PC-9 (cell line): Measurements from ENCODE around the gene OR13C2. TPM values are rescaled to one million over a fixed set of nuclear protein-coding genes. Genes with fewer than 3 reads are reported as not detected.

Source experiments
- BruUV-seq: library from RNA; stranded (reverse); fragments of 400-500 nt; replicated peaks from 2 replicates; lab custom pipeline; 2021; lab: Mats Ljungman, UMichigan
- CTCF ChIA-PET: fragments of 300-600 bp; sonication (Branson Sonifier 250); formaldehyde crosslinking; loops from one replicate; lab custom pipeline; 2022; ENCODE audit warnings: antibody characterized with exemption; lab: Charles Lee
- POLR2A ChIA-PET: fragments of 300-600 bp; sonication (Branson Sonifier 250); formaldehyde crosslinking; loops from one replicate; lab custom pipeline; 2022; ENCODE audit warnings: antibody characterized with exemption; ENCODE audit not compliant: unreplicated experiment; lab: Charles Lee
- DNase-seq, 2 experiments: peaks; one replicate each; pipeline versions ENCODE4 v3.0.0 to v3.0.0-alpha.2; 2015 to 2022; ENCODE audit warnings: mixed read lengths in 1 of 2
- H2AFZ ChIP-seq: fragments of 200-600 bp; sonication (generic); 2 replicates; pipeline ENCODE4 v1.8.1; 2017; ENCODE audit warnings: antibody characterized with exemption
- H3F3A ChIP-seq: fragments of 200-600 bp; sonication (generic); 2 replicates; pipeline ENCODE4 v1.8.1; 2017; ENCODE audit warnings: antibody characterized with exemption, mild to moderate bottlenecking, low read depth; ENCODE audit not compliant: insufficient read depth
- H3K27ac ChIP-seq: fragments of 200-600 bp; sonication (generic); 2 replicates; pipeline ENCODE4 v1.6.1; 2016; ENCODE audit warnings: mixed run types
- H3K27me3 ChIP-seq: fragments of 200-600 bp; sonication (generic); 2 replicates; pipeline ENCODE4 v1.6.1; 2016; ENCODE audit warnings: low read depth, mixed run types; ENCODE audit not compliant: insufficient read depth
- H3K36me3 ChIP-seq: fragments of 200-600 bp; sonication (generic); 2 replicates; pipeline ENCODE4 v1.6.1; 2016; ENCODE audit warnings: low read depth, mixed run types
- H3K4me1 ChIP-seq: fragments of 200-600 bp; sonication (generic); replicated peaks from 2 replicates; pipeline ENCODE4 v1.6.1; 2016; ENCODE audit warnings: mixed run types; ENCODE audit not compliant: insufficient read depth
- H3K4me2 ChIP-seq: fragments of 200-600 bp; sonication (generic); 2 replicates; pipeline ENCODE4 v1.6.1; 2017; ENCODE audit warnings: mixed run types
- H3K4me3 ChIP-seq: fragments of 200-600 bp; sonication (generic); 2 replicates; pipeline ENCODE4 v1.6.1; 2016; ENCODE audit warnings: mixed run types
- H3K79me2 ChIP-seq: fragments of 200-600 bp; sonication (generic); 2 replicates; pipeline ENCODE4 v1.6.1; 2017; ENCODE audit warnings: low read depth, mixed run types
- H3K9me2 ChIP-seq: fragments of 200-600 bp; sonication (generic); 2 replicates; pipeline ENCODE4 v1.8.1; 2017; ENCODE audit warnings: mild to moderate bottlenecking; ENCODE audit not compliant: insufficient read depth
- H3K9me3 ChIP-seq: fragments of 200-600 bp; sonication (generic); 2 replicates; pipeline ENCODE4 v1.8.1; 2016; ENCODE audit warnings: low read depth; ENCODE audit not compliant: insufficient read depth
- H4K20me1 ChIP-seq: fragments of 200-600 bp; sonication (generic); 2 replicates; pipeline ENCODE4 v1.8.1; 2017; ENCODE audit not compliant: insufficient read depth
- EZH2 ChIP-seq: fragments of 200-600 bp; sonication (generic); IDR thresholded peaks from 2 replicates; pipeline ENCODE4 v1.8.0; 2017; ENCODE audit warnings: antibody characterized with exemption, low read depth
- intact Hi-C: fragments of 100-400 bp; cut with micrococcal nuclease; formaldehyde crosslinking; loops from one replicate; pipeline ENCODE4 v1.10.0; 2022; ENCODE audit not compliant: unreplicated experiment
- total RNA-seq: library from RNA; stranded (reverse); gene quantifications from 2 replicates; pipeline ENCODE4 v1.2.3, GENCODE V29; 2021
- TF ChIP-seq, protein P1 (sequence below): fragments of 200-600 bp; sonication (generic); conservative IDR thresholded peaks from 2 replicates; pipeline ENCODE4 v1.6.1; 2017; ENCODE audit warnings: mixed run types, antibody characterized with exemption, mild to moderate bottlenecking, moderate library complexity

Gene OR13C2
- total RNA-seq, 1 experiment from 2014 or later, result not detected

- H2AFZ ChIP-seq, result no peak overlapping the region
- ChIA-PET CTCF (no interaction called here), POLR2A (no interaction called here)
- no peaks in the 10 kb centered on the region for H4K20me1 ChIP-seq
- intact Hi-C loops, result no loop called here
- no peak overlapping the region for H3K4me2 ChIP-seq
- no peak overlapping the region for H3K27ac ChIP-seq
- no peaks in the 10 kb centered on the region for H3K4me1 ChIP-seq
- no peak for TF ChIP-seq EZH2
- TF ChIP-seq, protein P1, sequence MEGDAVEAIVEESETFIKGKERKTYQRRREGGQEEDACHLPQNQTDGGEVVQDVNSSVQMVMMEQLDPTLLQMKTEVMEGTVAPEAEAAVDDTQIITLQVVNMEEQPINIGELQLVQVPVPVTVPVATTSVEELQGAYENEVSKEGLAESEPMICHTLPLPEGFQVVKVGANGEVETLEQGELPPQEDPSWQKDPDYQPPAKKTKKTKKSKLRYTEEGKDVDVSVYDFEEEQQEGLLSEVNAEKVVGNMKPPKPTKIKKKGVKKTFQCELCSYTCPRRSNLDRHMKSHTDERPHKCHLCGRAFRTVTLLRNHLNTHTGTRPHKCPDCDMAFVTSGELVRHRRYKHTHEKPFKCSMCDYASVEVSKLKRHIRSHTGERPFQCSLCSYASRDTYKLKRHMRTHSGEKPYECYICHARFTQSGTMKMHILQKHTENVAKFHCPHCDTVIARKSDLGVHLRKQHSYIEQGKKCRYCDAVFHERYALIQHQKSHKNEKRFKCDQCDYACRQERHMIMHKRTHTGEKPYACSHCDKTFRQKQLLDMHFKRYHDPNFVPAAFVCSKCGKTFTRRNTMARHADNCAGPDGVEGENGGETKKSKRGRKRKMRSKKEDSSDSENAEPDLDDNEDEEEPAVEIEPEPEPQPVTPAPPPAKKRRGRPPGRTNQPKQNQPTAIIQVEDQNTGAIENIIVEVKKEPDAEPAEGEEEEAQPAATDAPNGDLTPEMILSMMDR, result no peak
- no peaks in the 10 kb centered on the region for H3K9me3 ChIP-seq
- no TSS peak for BruUV-seq
- no peaks in the 10 kb centered on the region for H3K27me3 ChIP-seq
- no peaks in the 10 kb centered on the region for H3K79me2 ChIP-seq
- no peak for DNase-seq
- no peaks in the 10 kb centered on the region for H3F3A ChIP-seq
- H3K36me3 ChIP-seq, result no peaks in the 10 kb centered on the region
- H3K9me2 ChIP-seq, result no peaks in the 10 kb centered on the region
- no peak overlapping the region for H3K4me3 ChIP-seq
These were observed 49.9 kb downstream of the OR13C2 start for GRCh38 chr9:104555521-104555920.

Other genes starting within 250 kb of the OR13C2 start
- not detected in 2 replicates for gene OR13F1, start 101.4 kb downstream of the OR13C2 start, total RNA-seq
- gene OR13C4, start 78.4 kb downstream of the OR13C2 start, total RNA-seq, result not detected in 2 replicates
- gene OR13C3, start 68.8 kb downstream of the OR13C2 start, total RNA-seq, result not detected in 2 replicates
- gene OR13C8, start 36.5 kb downstream of the OR13C2 start, total RNA-seq, result not detected in 2 replicates
- not detected in 2 replicates for gene OR13C5, start 6.2 kb downstream of the OR13C2 start, total RNA-seq
- not detected in 2 replicates for gene OR13C9, start 12.6 kb upstream of the OR13C2 start, total RNA-seq
- gene OR13D1, start 88.9 kb upstream of the OR13C2 start, total RNA-seq, result not detected in 2 replicates
- gene NIPSNAP3A, start 142.1 kb upstream of the OR13C2 start, total RNA-seq, result 19.8 and 21.4 TPM in 2 replicates
- gene NIPSNAP3B, start 158.5 kb upstream of the OR13C2 start, total RNA-seq, result 3.1 and 4.1 TPM in 2 replicates